Choroid plexus epithelial cell (primary cell): ENCODE data around the gene CHRM1.
"Not testable (repeated sequence)": the region's sequence is repeated elsewhere in the genome, so short reads cannot be mapped to it uniquely, and the experiment has no call there.

Experiments
- DNase-seq: peaks from one replicate; pipeline ENCODE4 v3.0.0-alpha.2; 2010; ENCODE audit warnings: low read depth
- H3K4me3 ChIP-seq: 2 replicates; pipeline ENCODE4 v1.5.1; 2011; ENCODE audit warnings: low read depth, mild to moderate bottlenecking, control low read depth, low read length, moderate library complexity
- TF ChIP-seq, protein P1 (sequence below): conservative IDR thresholded peaks from 2 replicates; pipeline ENCODE4 v1.5.1; 2011; ENCODE audit warnings: low read depth, mild to moderate bottlenecking, control low read depth, inconsistent platforms, low read length, moderate library complexity

CHRM1 gene

DNA sequence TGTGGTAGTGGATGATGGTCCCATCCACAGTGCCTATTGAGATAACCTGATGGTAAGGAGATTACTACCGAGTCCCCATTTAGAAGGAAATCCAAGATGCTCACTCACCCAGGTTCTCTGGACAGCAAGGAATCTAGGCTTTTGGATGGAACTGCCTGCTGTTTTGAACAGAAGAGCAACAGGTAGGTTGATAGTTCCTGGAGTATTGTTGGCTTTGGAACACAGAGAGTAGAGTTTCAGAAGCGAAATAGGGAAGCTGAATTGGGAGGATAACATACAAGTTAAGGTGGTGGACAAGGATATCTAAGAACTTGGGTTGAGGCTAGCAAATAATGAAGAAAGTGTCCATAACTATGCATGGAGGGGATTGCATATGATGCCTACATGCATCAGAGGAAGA, 36.0 kb upstream of the CHRM1 start:
- DNase-seq = no peak
- H3K4me3 ChIP-seq = no peak overlapping the region
- TF ChIP-seq, protein P1, sequence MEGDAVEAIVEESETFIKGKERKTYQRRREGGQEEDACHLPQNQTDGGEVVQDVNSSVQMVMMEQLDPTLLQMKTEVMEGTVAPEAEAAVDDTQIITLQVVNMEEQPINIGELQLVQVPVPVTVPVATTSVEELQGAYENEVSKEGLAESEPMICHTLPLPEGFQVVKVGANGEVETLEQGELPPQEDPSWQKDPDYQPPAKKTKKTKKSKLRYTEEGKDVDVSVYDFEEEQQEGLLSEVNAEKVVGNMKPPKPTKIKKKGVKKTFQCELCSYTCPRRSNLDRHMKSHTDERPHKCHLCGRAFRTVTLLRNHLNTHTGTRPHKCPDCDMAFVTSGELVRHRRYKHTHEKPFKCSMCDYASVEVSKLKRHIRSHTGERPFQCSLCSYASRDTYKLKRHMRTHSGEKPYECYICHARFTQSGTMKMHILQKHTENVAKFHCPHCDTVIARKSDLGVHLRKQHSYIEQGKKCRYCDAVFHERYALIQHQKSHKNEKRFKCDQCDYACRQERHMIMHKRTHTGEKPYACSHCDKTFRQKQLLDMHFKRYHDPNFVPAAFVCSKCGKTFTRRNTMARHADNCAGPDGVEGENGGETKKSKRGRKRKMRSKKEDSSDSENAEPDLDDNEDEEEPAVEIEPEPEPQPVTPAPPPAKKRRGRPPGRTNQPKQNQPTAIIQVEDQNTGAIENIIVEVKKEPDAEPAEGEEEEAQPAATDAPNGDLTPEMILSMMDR = no peak

DNA sequence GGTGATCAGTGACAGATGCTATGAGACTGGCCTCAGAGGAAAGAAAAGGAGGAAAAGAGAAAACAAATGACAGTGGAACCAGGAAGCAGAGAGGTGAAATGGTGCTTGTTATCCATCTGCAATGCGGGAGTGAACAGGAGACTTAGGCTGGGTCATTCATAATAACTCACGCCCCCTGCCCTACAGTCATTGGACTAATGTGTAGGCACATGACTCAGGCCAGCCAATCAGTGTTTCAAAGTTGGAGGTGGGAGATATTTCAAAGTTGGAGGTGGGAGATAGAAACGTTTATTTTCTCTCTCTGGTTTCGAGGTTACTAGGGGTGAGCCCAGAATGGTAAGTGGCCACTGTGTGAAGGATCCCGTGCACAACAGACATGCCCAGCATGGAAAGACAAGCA, 33.3 kb upstream of the CHRM1 start:
- no peak overlapping the region for H3K4me3 ChIP-seq
- TF ChIP-seq, protein P1 = no peak
- no peak for DNase-seq

DNA sequence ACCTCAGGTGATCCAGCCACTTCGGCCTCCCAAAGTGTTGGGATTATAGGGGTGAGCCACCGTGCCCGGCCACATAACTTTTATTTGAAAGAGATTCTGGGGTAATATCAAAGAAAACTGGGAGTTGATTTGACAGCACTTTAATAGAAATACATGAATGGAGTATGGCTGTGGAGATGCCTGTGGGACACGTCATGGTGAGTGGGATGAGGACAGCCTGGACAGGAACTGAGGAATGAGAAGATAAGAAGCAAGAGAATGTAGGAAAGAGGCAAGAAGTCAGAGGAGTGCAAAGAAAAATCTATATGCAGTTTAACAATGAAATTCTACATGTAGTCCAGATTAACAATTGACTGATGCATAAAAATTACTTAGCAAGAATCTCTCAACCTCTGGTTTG, 32.6 kb upstream of the CHRM1 start:
- TF ChIP-seq, protein P1 = no peak
- H3K4me3 ChIP-seq = no peak overlapping the region
- no peak for DNase-seq

DNA sequence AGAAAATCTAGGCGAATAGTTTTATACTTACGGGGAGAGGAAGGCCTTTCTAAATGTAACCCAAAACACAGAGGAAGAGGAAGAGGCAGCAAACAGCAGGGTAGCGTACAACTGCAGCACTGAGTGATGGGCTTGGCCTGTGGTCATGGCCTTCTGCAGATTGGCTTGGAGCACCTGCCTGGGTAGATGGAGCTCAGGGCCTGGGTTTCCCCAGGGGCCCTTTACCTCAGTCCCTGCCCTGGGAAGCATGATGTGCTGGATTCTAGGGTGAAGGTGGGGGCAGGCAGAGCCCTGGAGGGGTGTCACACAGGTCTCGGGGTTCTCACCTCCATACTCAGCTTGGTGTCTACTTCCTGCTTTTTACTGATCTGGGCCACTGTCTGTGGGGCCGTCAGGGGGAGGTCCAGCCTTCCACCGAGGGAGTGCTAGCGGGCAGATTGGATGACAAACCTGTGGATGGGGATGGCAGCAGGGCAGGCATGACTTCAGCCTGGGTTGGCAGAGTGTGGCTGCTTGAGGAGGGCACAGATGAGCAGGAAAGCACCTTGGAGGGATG, 27.7 kb upstream of the CHRM1 start:
- DNase-seq = no peak

DNA sequence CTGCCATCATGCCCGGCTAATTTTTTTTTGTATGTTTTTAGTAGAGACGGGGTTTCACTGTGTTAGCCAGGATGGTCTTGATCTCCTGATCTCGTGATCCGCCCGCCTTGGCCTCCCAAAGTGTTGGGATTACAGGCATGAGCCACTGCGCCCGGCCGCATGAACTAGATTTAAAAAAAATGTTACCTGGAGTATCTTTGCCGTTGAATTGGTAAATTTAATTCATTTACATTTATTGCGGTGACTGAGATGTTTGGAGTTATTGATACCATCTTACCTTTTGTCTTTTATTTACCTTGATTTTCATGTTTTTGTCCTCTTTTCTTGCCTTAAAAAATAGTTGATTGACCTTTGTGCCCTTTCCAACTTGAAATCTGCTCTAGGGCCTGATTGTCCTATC, 24.4 kb upstream of the CHRM1 start:
- not testable (repeated sequence) for H3K4me3 ChIP-seq, DNase-seq

More for the DNA sequence above, 27.7 kb upstream of the CHRM1 start:
- H3K4me3 ChIP-seq = no peak overlapping the region
- TF ChIP-seq, protein P1 = no peak

DNA sequence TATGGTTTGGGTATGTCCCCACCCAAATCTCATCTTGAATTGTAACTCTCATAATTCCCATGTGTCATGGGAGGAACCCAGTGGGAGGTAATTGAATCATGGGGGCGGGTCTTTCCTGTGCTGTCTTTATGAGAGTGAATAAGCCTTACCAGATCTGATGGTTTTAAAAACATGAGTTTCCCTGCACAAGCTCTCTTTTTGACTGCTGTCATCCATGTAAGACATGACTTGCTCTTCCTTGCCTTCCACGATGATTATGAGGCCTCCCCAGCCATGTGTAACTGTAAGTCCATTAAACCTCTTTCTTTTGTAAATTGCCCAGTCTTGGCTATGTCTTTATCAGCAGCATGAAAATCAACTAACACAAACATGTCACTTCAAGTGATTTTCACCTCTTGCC, 16.4 kb upstream of the CHRM1 start:
- DNase-seq, H3K4me3 ChIP-seq: not testable (repeated sequence)

DNA sequence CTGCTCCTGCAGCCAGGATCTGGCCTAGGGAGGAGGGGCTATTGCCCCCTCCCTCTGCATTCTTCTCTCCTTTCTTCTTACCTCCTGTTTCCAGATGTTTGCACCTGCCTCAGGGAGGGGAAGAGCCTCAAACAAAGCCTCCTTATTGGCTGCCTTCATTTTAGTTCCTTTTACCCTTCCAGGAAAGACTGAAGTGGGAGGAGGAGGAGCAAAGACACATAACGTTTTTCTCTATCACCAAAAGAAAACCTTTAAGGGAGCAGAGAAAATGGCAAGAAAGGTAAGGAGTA, 13.3 kb upstream of the CHRM1 start:
- TF ChIP-seq, protein P1 = no peak
- no peak overlapping the region for H3K4me3 ChIP-seq
- DNase-seq = no peak

DNA sequence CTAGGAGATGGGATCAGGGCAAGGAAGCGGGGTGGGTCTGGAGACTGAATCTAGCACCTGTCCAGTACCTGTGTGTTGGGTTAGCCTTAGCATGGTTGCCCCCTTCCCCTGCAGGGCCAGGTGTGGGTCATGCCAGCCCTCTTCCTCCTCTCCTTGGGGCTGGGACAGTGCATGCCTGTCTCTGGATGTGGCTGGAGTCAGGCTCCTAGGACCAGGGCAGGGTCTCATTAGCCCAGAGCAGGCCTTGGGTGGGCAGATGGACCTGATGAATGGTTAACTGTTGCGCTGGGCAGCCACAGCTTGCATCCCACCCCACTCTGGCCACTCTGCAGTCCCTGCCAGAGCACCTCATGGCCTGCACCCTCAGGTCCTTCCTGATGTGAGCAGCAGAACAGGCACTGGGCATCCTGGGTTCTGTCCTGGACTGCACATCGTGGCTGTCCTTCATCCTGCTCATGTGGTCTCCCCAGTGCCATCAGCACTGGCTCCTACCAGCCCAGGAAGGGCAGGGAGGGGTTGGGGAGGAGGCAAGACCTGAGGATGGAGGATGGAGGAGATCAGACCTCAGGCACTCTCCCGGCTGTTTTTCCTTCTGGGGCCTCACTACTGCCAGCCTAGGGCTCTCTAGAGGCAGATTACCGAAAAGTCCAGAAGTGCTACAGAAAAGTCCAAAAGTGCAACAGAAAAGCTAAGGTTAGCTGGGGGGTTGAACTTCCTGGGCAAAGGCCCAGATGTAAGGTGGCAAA, 12.8 kb upstream of the CHRM1 start:
- DNase-seq = no peak
- TF ChIP-seq, protein P1 = no peak
- H3K4me3 ChIP-seq = no peak overlapping the region
